Renal cortex interstitium (tissue), 11 donors: ENCODE measurements around the gene PLXNB2. TPM values are rescaled to one million over a fixed set of nuclear protein-coding genes. Genes with fewer than 3 reads are reported as not detected.

Source experiments
- DNase-seq, 11 donors: peaks; one replicate each; pipeline ENCODE4 v3.0.0-alpha.2; 2013; ENCODE audit warnings: low read depth in 9 of 11, low spot score in 4 of 11; ENCODE audit errors: extremely low read depth in 1 of 11
- polyA plus RNA-seq, 3 donors: library from polyadenylated mRNA; unstranded; fragments of 120-200 nt; gene quantifications; one replicate each; pipeline ENCODE4 v1.2.1, GENCODE V29; 2013; ENCODE audit not compliant: insufficient read length in 3 of 3

Gene PLXNB2
- polyA plus RNA-seq, 3 donors = 187 to 248 (median 239) TPM

- DNase-seq = no peak
These were observed 78.1 kb downstream of the PLXNB2 start for GRCh38 chr22:50229370-50229769.

GRCh38 chr22:50228366-50228765 lies 79.1 kb downstream of the PLXNB2 start:
- DNase-seq = no peak

DNA sequence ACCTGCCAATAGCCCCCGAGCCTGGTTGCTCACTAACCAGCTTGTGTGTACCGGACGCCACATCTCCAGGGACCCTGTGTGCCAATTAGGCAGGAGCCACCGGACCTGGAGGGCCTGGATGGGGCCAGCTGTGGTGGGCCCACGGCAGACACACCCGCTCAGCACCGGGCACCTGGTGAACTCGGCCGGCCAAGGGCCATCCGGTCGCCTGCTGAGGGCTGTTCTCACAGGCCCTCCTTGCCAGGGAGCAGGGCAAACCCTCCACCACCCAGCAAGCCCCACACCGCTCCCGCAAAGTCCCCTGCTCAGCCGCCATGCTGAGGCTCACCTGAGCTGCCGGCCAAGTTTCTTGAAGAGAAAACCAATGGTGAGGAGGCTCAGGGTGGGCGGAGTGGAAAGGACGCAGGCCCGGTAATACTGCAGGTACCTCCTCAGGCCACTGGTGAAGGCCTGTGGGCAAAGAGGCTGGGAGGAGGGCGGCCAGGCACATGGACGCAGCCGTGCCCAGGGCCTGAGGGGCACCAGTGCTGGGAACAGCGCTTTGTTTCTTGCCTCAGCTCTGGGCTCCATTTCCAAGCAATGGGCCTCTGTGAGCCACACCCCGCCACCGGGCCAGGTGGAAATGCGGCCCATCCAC lies 79.7 kb downstream of the PLXNB2 start:
- DNase-seq = no peak

- no peak for DNase-seq
These were observed 80.6 kb downstream of the PLXNB2 start for GRCh38 chr22:50226875-50227165.

DNA sequence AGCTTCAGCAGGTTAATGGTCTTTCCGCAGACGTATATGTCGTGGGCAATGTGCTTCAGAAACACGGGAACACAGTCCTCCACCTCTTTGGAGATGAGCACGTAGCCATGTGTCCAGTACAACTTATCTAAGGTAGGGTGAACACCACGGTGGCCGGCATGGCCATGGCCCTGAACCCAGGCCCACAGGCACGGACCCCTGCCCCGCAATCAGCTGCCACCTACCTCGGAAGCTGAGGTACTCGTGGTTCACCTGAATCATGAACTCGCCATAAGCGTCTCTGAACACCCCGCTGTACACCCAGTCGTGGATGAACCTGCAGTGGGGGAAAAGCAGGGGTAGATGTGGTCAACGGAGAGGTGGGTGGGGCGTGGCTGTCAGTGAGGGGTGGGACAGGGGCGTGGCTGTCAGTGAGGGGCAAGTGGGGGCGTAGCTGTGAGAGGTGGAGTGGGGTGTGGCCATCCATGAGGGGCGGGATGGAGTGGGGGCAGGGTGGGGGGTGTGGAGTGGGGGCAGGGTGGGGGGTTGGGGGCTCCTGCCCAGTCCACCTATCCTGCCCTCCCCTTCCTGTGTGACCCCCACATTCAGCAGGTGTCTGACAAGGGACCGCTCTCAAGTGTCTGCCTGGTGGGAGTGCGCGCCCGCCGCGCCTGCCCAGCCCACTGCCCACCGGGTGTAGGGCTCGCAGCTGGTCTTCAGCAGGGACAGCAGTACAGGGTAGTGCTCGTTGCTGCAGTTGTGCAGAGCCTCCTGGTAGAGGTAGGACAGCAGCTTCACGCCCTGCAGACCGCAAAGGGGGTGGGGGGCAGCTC lies 81.2 kb downstream of the PLXNB2 start:
- DNase-seq = no peak

DNA sequence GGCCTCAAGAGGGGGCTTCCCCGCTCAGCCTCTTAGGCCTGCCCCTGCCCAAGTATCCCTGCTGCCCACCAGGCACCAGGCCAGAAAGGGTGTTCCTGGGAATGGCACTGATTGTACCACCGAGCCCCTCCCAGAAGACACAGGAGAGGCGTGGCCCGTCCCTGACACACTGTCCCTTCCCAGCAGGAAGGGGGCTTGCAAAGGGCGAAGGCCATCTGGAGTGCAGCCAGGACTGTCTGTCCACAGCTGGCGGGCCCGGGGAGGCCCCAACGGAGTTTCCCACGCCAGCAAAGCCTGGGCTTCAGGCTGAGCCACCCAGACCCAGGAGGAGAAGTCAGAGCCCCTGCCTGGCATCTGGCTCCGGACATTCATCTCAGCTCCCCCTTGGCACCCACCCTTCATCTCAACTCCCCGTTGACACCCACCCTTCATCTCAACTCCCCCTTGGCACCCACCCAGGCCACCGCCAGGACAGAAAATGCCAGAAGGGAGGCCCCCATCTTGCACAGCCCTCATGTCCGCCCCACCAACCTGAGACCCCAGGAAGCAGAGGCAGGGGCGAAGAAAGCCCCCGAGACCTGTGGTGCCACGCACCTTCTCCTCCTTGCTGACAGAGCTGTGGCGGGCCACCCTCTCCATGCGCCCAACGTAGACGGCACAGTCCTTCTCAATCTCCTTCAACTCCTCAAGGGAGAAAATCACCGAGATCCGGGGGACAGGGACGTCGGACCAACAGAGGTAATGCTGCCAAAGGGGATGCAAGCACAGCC lies 82.1 kb downstream of the PLXNB2 start:
- DNase-seq = no peak

Other genes starting within 250 kb of the PLXNB2 start
- not detected for gene TTLL8, start 249.3 kb downstream of the PLXNB2 start, polyA plus RNA-seq
- gene MLC1, start 222.2 kb downstream of the PLXNB2 start, polyA plus RNA-seq = 1 to 10 TPM in 2 of 3 donors, under 1 TPM in 1; 0.77 to 1.4 (median 1.3) TPM
- gene MOV10L1, start 217.6 kb downstream of the PLXNB2 start, polyA plus RNA-seq = 1 to 10 TPM in 1 of 3 donors, under 1 TPM in 2; 0.58 to 1.3 (median 0.78) TPM
- gene PANX2, start 136.9 kb downstream of the PLXNB2 start, polyA plus RNA-seq = 1 to 10 TPM; 1.3 to 2.2 (median 1.5) TPM
- gene TRABD, start 121.7 kb downstream of the PLXNB2 start, polyA plus RNA-seq = 10 to 100 TPM; 17.5 to 31.3 (median 29.6) TPM
- gene SELENOO, start 106.6 kb downstream of the PLXNB2 start, polyA plus RNA-seq = 10 to 100 TPM; 16.9 to 31.1 (median 24.0) TPM
- gene TUBGCP6, start 62.6 kb downstream of the PLXNB2 start, polyA plus RNA-seq = 10 to 100 TPM; 30.5 to 48.2 (median 40.1) TPM
- 10 to 100 TPM; 17.1 to 34.3 (median 27.7) TPM for gene HDAC10, start 56.4 kb downstream of the PLXNB2 start, polyA plus RNA-seq
- gene MAPK12, start 46.0 kb downstream of the PLXNB2 start, polyA plus RNA-seq = 10 to 100 TPM; 11.5 to 18.9 (median 17.5) TPM
- 10 to 100 TPM in 1 of 3 donors, 1 to 10 TPM in 2; 6.7 to 10.1 (median 8.9) TPM for gene MAPK11, start 37.3 kb downstream of the PLXNB2 start, polyA plus RNA-seq
- 10 to 100 TPM; 11.9 to 21.1 (median 16.8) TPM for gene DENND6B, start 19.4 kb upstream of the PLXNB2 start, polyA plus RNA-seq
- 10 to 100 TPM; 34.4 to 58.1 (median 44.6) TPM for gene PPP6R2, start 35.7 kb upstream of the PLXNB2 start, polyA plus RNA-seq
- 10 to 100 TPM; 28.4 to 46.4 (median 45.6) TPM for gene SBF1, start 167.4 kb upstream of the PLXNB2 start, polyA plus RNA-seq
- gene ADM2, start 173.9 kb upstream of the PLXNB2 start, polyA plus RNA-seq = 1 to 10 TPM; 3.8 to 6.9 (median 4.6) TPM
- gene MIOX, start 179.2 kb upstream of the PLXNB2 start, polyA plus RNA-seq = 10 to 100 TPM in 1 of 3 donors, 1 to 10 TPM in 2; 2.4 to 13.6 (median 3.0) TPM
- gene LMF2, start 200.1 kb upstream of the PLXNB2 start, polyA plus RNA-seq = 10 to 100 TPM; 30.3 to 58.1 (median 56.0) TPM
- gene NCAPH2, start 200.6 kb upstream of the PLXNB2 start, polyA plus RNA-seq = 10 to 100 TPM; 39.6 to 53.9 (median 50.3) TPM
- gene SCO2, start 218.0 kb upstream of the PLXNB2 start, polyA plus RNA-seq = 1 to 10 TPM; 1.0 to 5.2 (median 1.9) TPM
- 1 to 10 TPM; 1.4 to 3.0 (median 1.9) TPM for gene TYMP, start 222.4 kb upstream of the PLXNB2 start, polyA plus RNA-seq
- under 1 TPM; 0.10 to 0.50 (median 0.15) TPM for gene KLHDC7B, start 238.3 kb upstream of the PLXNB2 start, polyA plus RNA-seq